Posterior cingulate gyrus (tissue), 11 donors: ENCODE data around the gene RSPRY1.
"Not testable (repeated sequence)": the region's sequence is repeated elsewhere in the genome, so short reads cannot be mapped to it uniquely, and the experiment has no call there.

ENCODE experiments used
- DNase-seq, 10 donors: peaks; one replicate each; pipeline versions ENCODE4 v3.0.0 to v3.0.0-alpha.2; 2020 to 2021; ENCODE audit warnings: mixed read lengths in 3 of 10
- intact Hi-C: fragments of 100-400 bp; cut with DNase I; formaldehyde crosslinking; loops from one replicate; pipeline ENCODE4 v1.15.1; 2023

Gene RSPRY1

DNA sequence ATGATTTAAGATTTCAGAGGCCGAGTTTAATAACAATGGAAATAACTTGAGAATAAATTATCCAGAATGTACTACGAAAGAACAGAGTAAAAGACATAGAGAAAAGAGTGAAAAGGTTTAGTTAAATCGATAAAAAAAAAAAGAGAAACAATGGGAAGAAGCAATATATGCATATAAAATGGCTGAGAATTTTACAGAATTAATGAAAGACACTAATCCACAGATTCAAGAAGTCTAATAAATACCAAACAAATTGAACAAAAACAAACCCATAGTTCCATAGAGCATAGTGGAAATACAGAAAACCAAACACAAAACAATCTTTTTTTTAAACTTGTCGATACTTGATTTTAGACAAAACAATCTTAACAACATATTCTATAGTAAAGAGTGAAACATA lies 2.0 kb upstream of the RSPRY1 start:
- intact Hi-C loops, result no loop called here
- no peak for DNase-seq

DNA sequence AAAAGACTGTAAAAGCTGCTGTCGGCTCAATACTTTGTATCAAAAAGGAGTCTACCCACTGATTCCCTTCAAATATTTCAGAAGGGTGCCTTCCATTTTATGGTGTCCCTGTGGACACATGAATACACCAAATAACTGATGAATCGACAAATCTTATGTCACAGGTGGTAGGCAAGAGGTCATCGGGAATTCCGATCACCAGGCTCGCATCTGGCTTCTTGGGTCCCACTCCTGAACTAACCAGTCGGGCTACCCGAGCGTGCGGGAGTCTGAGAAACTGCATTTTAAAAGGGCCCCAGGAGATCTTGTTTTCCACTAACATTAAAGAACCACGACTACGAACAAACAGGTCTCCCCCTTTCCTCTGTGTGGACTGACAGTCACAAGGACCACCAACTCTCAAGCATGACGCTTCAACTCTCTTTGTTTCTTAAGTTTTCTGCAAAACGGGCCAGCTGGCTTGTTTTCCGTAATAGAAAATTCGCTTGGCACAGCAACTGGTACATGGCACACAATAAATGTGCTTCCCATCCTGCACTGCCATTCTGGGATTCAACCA lies 1.2 kb upstream of the RSPRY1 start:
- no peak for DNase-seq
- intact Hi-C loops, result loop anchor here (5.0 kb wide), 2 partner anchors 93 to 112 kb away; partner anchors contain the start of gene CPNE2

DNA sequence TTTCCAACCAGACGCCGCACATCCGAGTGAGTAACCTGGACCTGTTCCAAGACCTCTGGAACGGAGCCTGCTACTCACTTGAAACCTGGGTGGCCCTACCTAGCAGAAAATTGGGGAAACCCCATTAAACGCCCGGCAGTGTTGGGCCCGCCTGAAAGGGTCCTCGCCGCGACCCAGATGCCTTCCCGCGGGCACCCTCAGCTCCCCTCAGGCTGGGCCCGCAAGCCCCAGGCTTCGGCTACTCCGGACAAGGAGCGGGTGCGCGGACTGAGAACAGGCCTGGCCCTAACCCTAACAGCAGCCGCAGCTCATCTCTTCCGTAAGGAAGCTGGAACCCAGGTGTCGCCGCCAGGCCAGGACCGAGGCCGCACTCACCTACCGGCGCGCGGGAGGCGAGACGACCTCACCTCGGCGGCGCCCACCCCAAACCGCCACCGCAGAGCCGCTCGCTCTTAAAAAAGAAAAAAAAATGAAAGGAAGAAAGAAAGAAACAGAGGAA lies 634 bp upstream of the RSPRY1 start:
- intact Hi-C loops, result loop anchor here (5.0 kb wide), 2 partner anchors 93 to 112 kb away; partner anchors contain the start of gene CPNE2
- DNase-seq, result peak in 7 of 10 donors; percentile 25 to 81 (median 40)

DNA sequence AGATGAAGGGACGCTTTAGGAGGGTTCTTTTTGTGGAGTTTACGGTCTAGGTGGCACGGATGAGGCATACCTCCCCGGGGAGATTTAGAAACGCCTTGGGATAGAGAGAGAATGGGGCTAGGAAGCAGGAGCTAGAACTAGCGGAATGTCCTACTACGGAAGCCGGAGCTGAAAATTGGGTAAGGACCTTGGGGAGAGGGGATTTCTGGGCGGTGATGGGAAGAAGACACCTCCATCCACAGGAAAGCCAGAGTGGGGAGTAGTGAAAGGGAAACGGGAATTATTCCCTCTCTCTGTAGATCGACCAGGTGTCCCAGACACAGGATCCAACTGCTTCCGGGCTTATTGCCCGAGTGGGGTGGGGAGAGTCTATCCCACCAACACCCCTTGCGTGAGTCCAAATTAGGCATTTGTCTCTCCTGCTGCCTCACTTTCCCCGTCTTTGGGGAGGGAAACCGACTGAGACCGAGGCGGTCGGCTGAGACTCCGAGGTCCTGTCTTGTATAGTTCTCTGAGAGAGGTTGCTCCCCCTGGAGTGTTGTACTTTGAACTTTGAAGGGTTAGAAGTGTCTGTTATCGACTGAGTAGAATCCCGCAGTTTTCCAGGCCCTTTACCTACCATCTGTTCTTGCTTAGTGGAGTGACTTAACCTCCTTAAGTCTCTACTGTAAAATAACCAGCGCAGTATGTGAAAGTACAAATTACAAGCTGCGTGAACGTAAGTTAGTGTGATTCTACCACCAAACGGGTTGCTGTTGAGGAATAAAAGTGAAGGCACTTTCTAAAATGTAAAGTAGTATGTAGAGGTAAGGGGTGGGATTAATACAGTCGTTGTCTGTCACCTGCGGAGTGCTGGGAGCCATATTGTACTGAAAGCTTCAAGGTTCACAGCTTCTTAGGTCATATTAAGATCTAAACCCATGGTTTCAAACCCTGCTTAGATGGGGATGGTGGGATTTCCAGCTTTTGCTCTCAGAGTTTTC lies 1.0 kb downstream of the RSPRY1 start:
- intact Hi-C loops, result loop anchor here (2.0 to 5.0 kb wide), 3 partner anchors 58 to 110 kb away; partner anchors contain the start of genes ARL2BP and CPNE2
- DNase-seq, result no peak

DNA sequence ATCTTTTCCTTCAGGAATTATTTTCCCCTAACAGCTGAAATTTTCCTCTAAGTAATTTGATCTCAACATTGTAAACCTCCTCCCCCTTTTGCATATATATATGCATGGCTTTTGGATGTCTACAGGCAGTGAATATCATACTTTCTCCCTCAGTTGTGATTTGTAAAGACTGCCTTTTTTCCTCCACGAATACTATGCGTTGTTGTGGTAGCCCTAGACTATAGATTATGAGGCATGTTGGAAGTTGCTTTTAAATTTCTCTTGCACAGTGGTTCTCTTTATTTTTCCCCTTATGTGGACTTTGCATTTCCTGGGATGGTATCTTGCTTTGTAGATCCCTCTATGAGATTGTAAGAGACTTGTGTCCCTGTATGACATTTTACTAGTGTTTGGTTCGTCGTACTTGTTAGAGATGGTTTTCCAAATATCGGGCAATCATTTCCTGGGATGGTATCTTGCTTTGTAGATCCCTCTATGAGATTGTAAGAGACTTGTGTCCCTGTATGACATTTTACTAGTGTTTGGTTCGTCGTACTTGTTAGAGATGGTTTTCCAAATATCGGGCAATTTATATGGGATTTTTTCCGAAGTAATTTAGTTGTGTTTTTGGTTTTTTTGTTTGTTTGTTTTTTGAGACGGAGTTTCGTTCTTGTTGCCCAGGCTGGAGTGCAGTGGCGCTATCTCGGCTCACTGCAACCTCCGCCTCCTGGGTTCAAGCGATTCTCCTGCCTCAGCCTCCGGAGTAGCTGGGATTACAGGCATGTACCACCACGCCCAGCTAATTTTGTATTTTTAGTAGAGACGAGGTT lies 2.0 kb downstream of the RSPRY1 start:
- DNase-seq, result not testable (repeated sequence)
- intact Hi-C loops, result loop anchor here (2.0 to 5.0 kb wide), 3 partner anchors 57 to 109 kb away; partner anchors contain the start of genes ARL2BP and CPNE2

DNA sequence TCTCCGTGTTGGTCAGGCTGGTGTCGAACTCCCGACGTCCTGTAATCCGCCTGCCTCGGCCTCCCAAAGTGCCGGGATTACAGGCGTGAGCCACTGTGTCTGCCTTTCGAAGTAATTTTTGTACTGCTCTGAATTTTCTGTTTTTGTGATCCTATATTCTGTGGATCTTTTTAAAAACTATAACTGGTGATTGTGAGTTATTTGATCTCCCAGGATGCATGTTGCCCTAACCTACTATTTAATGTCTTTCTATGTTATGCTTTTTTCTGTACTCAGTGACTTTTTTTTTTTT lies 2.5 kb downstream of the RSPRY1 start:
- DNase-seq, result no peak
- intact Hi-C loops, result loop anchor here (5.0 kb wide), 2 partner anchors 96 to 109 kb away; partner anchors contain the start of gene CPNE2

DNA sequence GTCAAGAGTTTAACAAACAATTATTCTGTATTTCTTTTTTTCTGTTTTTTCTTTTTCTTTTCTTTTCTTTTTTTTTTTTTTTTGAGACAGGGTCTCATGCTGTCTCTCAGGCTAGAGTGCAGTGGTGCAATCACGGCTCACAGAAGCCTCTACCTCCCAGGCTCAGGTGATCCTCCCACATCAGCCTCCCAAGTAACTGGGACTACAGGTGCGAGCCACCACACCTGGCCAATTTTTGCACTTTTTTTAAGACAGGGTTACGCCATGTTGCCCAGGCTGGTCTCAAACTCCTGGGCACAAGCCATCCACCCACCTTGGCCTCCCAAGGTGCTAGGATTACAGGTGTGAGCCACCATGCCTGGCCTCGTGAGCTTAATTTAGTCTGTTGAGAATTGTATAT lies 3.4 kb downstream of the RSPRY1 start:
- intact Hi-C loops, result loop anchor here (5.0 kb wide), 2 partner anchors 97 to 108 kb away; partner anchors contain the start of gene CPNE2
- not testable (repeated sequence) for DNase-seq

DNA sequence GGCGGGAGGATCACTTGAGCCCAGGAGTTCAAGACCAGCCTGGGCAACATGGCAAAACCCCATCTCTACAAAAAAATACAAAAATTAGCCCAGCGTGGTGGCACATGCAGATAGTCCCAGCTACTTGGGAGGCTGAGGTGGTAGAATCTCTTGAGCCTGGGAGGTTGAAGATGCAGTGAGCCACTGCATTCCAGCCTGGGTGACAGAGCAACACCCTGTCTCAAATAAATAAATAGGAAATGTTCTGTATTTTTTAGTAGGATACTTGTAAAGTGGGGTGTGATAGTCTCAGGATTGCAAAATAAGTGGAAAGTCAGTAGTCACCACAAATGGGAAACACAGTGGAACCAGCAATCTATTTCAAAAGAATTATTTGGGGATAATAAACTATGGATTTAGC lies 4.0 kb downstream of the RSPRY1 start:
- intact Hi-C loops, result no loop called here
- no peak for DNase-seq

DNA sequence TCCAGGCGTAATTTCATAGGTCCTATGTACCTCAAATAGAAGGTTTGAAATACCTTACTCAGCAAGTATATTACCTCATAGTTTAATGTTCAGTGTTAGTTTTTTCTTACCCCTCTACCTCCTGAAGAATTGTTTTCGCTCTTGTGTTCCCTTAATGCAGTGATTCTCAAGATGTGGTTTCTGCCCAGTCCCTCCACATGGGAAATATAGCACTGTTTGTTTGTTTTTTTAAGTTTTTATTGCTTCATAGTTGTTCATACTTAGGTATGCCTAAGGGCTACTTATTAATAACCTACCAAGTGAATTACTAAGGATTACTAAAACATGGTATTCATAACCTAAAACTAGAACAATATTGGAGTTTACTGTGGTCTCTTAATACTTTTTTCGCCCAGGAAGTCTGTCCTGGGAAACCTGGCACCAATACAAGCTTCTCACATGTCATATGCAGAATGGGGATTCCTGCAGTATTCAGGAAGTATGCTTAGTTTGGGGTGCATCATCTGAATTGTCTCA lies 5.0 kb downstream of the RSPRY1 start:
- DNase-seq, result no peak
- intact Hi-C loops, result no loop called here

DNA sequence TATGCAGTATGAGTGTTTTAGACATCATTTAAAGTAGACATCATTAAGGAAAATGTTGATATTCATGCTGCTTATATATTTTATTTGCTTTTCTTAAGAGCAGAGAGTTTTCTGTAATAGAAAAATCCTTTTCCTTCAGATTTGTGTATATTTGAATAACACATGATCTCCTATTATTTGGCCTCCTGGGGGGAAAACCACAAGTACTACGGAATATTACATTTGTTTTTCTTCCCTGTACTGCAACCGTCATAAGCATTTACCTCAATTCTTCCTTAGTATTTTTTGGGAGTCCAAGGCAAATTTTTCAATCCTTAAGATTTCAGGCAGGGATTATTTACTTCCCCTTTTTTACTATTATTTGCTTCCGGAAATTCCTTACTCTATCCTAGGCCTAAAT lies 6.0 kb downstream of the RSPRY1 start:
- no peak for DNase-seq
- intact Hi-C loops, result no loop called here

DNA sequence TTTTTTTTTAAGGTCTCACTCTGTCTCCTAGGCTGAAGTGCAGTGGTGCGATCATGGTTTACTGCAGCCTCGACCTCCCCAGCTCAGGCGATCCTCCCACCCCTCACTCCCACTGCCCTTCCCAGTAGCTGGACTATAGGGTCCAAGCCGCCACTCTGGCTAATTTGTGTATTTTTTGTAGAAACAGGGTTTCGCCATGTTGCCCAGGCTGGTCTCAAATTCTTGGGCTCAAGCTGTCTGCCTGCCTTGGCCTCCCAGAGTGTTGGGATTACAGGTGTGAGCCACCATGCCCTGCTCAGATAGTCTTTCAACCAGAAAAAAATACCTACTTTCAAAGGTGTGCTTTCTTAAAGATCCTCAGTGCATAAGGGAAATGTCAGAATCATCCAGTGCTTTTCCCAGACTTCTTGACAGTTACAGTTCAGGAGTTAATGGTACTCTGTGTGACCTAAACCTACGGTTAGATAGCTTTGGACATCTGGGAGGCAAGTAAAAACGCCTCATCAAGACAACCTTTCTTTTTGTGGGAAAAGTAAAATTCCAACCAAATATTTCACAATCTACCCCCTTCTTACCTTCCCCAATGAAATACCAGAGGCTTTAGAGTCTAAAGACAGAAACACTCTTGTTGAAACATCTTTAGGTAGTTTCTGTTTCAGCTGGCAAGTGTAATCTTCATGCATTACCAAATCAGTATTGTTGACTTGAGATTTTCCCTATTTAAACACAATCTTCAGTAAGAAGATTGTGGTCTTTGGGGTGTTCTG lies 6.8 kb downstream of the RSPRY1 start:
- DNase-seq, result no peak
- intact Hi-C loops, result no loop called here

DNA sequence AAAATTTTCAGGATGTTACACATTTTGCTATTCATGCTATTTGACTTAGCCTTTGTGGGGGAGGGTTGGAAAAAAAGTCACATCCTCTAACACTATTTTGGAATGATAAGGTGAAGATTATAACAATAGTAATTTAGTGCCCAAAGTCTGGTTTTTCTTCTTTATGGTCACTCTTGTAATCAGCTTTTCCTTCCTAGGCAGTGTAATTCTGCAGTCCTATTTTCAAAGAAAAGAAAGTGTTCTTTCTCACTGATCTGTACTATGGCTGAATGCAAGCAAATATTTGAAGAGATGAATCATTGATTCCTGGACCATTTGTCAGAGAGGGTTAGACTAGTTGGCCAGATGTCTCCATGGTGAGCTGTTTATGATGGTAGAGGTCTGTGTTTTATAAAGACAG lies 8.4 kb downstream of the RSPRY1 start:
- no peak for DNase-seq
- intact Hi-C loops, result no loop called here

DNA sequence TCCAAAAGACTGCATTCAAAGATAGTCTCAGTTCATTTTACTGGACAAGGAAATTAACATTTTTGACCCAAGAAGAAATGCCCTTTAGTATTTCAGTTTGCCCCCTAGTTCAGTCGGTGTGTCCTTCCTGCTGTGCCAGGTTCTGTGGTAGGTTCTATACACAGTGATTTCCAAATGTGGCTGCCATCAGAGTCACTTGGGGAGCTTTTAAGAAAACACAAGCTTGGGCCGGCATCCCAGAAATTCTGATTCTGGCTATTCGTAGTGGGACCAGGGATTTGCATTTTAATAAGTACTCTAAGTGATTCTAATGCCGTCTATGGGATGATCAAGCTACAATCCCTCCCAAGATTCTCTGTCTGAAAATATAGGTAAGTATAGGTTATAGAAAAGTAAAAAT lies 10.2 kb downstream of the RSPRY1 start:
- intact Hi-C loops, result no loop called here
- DNase-seq, result no peak

DNA sequence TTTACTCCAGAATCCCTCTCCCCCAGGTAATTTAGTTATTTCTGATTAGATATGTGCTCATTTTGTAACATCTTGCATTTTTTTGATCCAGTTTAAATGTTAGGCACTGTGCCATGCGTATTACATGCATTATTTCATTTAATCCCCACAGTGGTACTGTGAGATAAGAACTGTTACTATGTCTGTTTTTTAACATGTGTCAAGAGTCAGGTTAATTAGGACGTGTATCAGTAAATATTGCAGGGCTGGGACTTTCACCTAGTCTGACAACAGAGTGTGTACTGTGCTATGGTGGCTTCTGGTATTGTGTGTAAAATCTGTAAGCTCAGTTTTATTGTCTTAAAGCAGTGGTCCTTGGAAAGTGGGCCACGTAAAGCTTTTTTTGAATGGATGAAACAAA lies 10.6 kb downstream of the RSPRY1 start:
- intact Hi-C loops, result no loop called here
- no peak for DNase-seq

DNA sequence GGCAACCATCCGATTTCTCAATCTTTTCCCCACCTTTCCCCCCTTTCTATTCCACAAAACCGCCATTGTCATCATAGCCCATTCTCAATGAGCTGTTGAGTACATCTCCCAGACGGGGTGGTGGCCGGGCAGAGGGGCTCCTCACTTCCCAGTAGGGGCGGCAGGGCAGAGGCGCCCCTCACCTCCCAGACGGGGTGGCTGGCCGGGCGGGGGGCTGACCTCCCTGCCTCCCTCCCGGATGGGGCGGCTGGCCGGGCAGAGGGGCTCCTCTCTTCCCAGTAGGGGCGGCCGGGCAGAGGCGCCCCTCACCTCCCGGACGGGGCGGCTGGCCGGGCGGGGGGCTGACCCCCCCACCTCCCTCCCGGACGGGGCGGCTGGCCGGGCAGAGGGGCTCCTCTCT lies 14.2 kb downstream of the RSPRY1 start:
- DNase-seq, result peak in 1 of 10 donors; percentile 69
- intact Hi-C loops, result not testable (repeated sequence)

DNA sequence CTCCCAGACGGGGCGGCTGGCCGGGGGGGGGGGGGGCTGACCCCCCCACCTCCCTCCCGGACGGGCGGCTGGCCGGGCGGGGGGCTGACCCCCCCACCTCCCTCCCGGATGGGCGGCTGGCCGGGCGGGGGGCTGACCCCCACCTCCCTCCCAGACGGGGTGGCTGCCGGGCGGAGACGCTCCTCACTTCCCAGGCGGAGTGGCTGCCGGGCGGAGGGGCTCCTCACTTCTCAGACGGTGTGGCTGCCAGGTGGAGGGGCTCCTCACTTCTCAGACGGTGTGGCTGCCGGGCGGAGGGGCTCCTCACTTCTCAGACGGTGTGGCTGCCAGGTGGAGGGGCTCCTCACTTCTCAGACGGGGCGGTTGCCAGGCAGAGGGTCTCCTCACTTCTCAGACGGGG lies 14.8 kb downstream of the RSPRY1 start:
- DNase-seq, intact Hi-C loops: not testable (repeated sequence)

DNA sequence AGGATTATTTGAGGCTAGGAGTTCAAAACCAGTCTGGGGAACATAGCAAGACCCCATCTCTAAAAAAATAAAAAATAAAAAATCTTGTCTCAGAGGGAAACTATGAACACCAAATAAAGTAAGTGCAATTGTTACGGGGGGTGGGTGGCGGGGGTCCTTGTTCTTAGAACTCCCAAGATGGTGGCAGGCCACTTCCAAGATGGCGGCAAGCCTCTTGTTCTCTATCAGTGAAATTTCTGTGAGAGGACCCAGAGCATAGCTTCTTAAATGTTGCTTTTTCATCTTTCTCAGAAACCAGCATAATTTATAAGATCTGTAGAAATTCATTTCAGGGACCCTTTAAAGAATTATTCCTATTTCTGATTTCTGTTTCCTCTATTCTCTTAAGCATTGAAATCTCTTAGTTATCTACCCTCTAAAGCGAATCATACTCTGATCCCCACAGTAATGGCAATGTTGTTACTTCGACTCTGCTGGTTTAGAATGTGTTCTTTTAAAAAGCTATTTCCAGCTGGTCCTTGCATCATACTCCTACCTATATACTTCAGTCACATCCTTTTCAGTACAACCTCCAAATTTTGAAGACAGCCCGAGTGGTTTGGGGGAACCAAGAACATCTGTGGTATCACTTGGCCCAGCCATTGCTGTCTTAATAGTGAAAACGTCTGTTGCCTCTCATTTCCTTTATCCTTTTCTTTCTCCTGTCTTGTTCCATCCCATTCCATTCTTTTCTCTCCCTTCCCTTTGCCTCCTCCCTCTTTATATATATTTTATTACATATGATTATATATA lies 16.2 kb downstream of the RSPRY1 start:
- intact Hi-C loops, result no loop called here
- DNase-seq, result no peak

DNA sequence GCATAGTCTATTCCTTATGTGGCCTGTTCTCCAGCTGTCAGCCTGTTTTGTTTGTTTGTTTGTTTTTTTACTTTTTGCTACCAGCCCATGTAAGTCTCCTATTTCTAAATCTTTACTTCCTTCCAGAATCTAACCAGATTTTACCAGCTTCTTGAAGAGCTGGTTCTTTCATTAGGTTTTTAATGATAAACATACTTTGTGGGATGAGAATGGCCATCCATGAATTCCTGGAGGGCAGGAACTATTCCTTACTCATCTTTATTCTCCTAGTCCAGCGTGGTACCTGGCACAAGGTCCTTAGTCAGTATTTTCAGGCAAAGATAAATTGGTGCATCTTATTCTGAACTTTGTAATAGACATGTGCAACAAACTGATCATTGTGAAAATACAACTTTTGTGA lies 17.3 kb downstream of the RSPRY1 start:
- no peak for DNase-seq
- intact Hi-C loops, result no loop called here

DNA sequence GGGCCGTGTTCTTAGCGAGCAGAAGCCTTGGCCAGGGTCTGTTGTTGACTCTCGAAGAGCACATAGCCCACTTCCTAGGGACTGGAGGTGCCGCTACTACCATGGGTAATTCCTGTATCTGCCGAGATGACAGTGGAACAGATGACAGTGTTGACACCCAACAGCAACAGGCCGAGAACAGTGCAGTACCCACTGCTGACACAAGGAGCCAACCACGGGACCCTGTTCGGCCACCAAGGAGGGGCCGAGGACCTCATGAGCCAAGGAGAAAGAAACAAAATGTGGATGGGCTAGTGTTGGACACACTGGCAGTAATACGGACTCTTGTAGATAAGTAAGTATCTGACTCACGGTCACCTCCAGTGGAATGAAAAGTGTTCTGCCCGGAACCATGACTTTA lies 18.5 kb downstream of the RSPRY1 start:
- intact Hi-C loops, result no loop called here
- no peak for DNase-seq
